HPDE6-E6E7 (cell line): Measurements from ENCODE around the gene STX1B.
A peak's percentile ranks its signal among the peaks of the same experiment; 100 is the strongest.
"Not testable (repeated sequence)": the region's sequence is repeated elsewhere in the genome, so short reads cannot be mapped to it uniquely, and the experiment has no call there.

Experiments used
- DNase-seq: peaks from one replicate; pipeline ENCODE4 v3.0.0; 2011; ENCODE audit warnings: missing footprints; ENCODE audit errors: extremely low spot score

The STX1B gene

GRCh38 chr16:31013292-31013691 is 2.9 kb upstream of the STX1B start:
- DNase-seq, result not testable (repeated sequence)

DNA sequence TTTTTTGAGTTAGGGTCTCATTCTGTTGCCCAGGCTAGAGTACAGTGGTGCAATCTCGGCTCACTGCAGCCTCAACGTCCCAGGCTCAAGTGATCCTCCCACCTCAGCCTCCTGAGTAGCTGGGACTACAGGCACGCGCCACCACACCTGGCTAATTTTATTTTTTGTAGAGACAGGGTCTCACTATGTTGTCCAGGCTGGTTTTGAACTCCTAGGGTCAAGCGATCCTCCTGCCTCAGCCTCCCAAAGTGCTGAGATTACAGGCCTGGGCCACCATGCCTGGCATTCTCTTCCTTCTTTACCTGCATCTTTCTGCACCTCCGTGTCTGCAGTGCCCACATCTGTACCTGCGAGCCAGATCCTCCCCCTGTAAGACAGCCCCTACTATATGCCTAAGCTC is 1.4 kb upstream of the STX1B start:
- DNase-seq, result not testable (repeated sequence)

DNA sequence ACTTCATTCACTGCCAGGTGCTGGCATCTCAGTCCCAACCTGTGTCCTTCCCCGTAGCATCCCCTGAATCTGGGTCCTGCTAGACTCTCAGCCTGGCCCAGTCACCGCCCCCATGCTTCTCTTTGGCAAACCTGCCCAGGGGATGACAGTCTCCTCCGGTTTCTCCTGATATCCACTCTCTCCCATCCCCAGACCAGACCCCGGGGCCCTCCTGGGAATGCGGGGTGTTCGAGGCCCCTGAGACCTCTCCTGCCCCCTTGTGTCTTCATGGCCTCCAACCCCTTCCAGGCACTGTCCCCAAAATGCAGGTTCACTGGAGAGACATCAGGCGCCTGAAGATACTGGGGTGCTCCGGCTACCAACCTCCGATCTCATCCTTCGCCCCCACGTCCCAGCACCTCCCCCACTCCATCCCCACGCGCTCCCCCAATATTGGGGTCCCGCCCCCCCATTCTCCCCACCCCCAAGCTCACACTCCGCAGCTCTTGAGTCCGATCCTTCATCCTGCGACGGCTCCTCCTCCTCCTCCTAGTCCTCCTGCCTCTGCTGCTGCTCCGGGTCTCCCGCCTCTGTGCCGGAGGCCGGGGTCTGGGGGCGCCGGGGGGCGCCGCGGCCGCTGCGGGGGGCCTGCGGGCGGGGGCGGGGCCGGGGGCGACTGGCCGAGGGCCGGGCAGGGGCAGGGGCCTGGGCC is 399 bp downstream of the STX1B start:
- DNase-seq, result no peak

DNA sequence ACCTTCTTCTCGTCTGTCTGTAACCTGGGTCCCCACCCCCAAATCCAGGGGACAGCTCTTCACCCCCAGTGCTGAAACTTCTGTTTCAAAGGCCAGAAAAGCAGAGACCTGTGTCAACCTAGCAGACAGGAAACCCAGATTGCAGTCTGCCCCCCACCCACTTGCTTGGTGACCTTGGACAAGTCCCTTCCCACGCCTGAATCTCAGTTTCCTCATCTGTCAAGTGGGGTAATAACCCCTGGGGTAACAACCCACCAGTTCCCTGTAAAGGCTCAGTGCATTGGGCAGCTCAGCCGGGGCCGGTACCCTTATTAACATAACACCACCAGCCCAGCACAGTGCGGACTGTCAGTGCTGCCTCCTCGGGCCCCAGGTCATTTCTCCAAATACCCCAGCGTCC is 1.3 kb downstream of the STX1B start:
- DNase-seq, result no peak

- DNase-seq, result no peak
These were observed 1.9 kb downstream of the STX1B start for GRCh38 chr16:31008551-31008950.

DNA sequence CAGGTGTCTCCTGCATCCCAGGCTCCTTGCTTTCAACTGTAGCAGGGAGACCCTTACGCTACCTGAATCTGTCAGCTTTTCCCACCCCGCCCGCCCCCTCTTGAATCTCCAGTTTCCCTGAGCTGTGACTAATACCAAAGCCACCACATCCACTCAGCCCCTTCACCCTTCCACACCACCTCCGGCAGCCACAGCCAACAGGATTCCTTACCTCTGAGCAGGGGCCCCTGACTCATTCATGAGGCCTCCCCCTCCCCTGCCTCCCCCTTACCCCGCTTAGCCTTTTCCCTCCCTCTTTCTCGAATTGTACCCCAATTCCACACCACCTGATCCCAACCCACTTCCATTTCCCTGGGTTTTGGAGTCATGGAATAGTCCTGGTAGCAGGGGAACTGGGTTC is 2.3 kb downstream of the STX1B start:
- DNase-seq, result peak; percentile 49

DNA sequence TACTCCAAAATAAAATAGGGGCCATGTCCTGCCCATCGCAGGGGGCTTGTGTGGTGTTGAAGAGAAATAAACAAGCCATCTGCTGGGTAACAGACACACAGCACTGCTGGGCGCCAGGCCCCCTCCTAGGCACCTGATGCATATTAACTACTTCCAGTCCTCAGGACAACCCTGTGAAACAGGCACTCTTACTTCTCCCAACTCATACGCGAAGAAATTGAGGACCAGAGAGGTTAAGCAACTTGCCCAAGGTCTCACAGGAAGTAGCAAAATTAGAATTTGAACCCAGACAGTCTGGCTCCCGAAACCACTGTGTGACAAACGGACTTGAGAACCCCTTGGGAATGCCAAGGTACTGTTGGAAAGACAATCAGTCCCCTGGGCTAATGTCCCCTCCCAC is 2.8 kb downstream of the STX1B start:
- DNase-seq, result no peak

DNA sequence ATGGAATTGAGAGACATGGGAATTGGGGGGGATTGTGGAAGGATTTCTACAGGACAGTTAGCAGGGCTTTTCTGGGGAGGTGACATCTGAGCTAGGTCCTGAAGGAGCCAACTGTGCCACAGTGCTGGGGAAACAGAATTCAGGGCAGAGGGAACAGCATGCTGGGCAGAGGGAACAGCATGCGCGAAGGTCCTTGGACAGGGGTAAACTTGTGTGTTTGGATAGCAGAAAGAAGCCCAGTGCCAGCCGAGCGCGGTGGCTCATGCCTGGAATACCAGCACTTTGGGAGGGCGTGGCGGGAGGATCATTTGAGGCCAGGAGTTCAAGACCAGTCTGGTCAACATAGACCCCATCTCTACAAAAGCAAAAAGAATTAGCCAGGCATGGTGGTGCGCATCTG is 3.8 kb downstream of the STX1B start:
- no peak for DNase-seq

GRCh38 chr16:31006086-31006385 is 4.4 kb downstream of the STX1B start:
- no peak for DNase-seq

GRCh38 chr16:31005350-31006085 is 4.9 kb downstream of the STX1B start:
- no peak for DNase-seq

- DNase-seq, result no peak
These were observed 5.8 kb downstream of the STX1B start for GRCh38 chr16:31004658-31005057.

DNA sequence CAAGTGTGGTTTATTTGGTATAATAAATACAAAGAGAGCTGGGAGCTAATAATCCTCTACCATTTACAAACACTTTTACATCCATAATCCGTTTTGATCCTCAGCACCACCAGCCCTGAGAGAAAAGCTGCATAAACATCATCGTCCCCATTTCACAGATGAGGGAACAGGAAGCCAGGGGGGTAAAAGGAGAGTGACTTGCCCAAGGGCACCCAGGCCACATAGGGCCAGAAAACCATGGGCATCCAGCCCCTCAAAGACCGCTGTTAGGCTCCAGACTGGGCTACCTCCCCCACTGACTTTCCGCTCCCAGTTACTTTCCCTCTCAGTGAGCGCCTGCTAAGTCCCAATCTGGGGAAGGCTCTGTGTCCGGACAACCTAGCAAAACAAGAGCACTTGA is 6.7 kb downstream of the STX1B start:
- DNase-seq, result no peak

GRCh38 chr16:31002862-31003341 is 7.5 kb downstream of the STX1B start:
- no peak for DNase-seq

DNA sequence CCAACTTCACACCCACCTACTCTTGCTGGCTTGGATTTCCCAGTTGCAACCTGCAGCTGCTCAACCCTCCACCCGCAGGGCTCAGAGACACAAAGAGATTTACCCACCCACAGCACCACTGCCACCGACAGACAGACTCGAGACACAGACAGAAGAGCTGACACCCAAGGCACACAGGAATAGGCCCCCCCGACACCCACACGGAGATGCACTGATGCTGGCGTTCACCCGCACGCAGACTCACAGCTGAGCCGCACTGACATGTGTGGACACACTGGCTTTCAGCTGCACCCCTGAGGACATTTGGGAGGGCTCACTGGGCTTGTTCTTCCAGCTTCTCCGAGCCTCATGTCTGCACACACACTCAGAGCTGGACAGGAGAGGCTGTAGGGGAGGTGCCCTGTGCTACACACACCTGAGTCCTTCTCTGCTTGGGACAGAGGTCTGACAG is 8.2 kb downstream of the STX1B start:
- DNase-seq, result peak; percentile 31

- DNase-seq, result no peak
These were observed 8.8 kb downstream of the STX1B start for GRCh38 chr16:31001507-31002249.

DNA sequence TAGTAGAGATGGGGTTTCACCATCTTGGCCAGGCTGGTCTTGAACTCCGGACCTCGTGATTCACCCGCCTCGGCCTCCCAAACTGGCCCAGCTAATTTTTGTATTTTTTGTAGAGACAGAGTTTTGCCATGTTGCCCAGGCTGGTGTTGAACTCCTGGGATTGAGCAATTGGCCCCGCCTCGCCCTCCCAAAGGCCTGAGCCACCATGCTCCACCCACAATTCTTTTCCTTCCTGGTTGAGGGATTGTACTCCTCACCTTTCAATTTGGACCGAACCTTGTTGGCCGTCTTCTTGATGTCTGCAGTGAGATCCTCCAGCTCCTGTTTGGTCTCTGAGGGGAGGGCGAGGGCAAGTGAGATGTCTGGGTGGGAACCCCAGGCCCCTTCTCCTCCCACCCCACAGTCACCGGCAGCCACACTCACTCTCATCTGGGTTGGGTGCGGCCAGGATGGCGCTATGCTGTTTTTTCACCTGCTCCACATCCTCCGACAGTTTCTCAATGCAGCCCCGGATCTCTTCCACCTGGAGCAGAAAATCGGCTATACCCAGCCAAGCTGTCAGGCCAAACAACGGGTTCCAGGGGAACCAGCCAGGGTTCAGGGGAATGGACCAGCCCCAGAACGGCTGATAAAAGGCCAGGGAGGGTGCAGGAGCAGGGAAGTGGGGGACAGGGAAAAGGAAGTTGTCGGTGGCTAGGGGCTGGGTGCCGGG is 9.6 kb downstream of the STX1B start:
- no peak for DNase-seq

DNA sequence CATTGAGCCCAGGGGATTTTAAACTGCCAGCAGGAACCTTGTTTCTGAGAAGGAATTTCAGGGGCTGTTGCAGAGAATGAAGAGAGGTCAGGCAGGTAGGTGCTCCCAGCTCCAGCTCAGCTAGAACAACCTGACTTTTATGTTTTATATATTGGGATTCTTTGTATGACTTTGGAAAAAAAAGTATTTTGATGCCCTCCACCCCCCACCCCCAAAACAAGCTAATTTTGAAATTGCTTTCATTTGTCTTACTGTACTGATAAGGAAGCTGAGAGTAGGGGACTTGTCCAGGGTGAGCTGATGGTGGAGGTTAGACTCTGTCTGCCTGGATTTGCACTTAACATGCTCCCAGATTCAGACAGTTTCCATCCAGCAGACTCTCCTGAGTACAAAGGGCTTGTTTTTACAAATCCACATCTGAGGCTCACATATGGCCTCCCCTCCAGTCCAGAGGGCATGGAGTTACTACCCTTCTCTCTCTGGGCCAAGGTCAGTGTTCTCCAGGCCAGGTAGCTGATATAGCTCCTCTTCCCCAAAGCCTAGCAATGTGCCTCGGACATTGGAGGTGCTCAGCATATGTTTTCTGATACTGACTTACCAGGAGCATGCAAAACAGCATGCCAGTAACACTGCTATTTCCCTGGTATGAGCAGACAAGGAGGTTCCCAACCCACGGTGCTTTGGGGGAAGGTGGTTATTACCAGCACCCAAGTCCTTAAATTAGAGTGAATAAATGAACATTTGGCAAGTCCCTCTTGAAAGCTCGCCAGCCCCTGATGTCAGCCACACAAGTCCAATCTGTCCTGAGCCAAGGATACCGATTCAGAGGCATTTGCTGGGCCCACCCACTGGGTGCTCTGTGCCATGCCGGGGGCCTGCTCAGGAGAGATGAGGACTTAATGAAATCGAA is 11.3 kb downstream of the STX1B start:
- DNase-seq, result no peak

DNA sequence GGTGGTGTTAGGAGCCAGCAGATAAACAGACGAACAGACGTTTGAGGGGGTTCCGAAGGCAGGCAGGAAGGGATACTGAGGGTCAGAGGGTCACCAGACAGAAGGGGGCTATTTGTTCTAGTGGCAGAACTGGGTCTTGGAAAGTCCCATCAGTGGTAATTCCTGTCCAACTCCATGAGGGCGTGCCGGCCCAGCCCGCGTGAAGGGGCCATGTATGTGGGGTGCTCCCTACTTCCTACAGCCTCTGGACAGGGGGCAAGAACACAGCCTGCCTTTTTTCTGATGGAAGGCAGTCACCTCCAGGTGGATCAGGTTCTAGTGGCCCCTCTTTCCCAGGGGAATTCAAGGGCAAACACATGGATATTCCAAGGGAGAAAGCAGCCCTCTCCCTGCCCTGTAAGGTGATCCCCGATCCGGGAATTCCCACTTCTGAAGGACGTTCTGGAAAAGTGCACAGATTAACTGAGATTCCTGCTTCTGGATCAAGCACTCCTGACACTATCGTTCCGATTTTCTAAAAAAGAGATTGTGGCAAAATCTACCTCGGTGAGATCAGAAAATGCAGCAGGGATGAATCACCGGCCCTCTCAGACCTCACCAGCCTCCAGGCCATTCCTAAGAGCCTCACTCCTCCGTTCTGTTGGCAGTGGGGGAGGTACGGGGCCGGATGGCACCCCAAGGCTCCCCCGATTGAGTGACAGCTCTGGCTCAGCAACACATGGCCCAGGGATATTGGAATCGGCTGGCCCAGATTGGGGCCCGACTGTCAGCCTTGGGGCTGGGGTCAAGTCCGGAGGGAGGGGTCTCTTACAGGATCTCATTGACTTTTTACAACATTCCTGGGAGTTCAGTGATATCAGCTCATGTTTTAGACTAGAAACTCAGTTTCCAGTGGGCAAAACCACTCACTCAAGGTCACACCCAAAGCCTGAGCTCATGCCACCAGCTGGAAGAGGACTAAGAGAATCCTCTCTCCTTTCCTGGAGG is 12.4 kb downstream of the STX1B start:
- DNase-seq, result peak; percentile 91

DNA sequence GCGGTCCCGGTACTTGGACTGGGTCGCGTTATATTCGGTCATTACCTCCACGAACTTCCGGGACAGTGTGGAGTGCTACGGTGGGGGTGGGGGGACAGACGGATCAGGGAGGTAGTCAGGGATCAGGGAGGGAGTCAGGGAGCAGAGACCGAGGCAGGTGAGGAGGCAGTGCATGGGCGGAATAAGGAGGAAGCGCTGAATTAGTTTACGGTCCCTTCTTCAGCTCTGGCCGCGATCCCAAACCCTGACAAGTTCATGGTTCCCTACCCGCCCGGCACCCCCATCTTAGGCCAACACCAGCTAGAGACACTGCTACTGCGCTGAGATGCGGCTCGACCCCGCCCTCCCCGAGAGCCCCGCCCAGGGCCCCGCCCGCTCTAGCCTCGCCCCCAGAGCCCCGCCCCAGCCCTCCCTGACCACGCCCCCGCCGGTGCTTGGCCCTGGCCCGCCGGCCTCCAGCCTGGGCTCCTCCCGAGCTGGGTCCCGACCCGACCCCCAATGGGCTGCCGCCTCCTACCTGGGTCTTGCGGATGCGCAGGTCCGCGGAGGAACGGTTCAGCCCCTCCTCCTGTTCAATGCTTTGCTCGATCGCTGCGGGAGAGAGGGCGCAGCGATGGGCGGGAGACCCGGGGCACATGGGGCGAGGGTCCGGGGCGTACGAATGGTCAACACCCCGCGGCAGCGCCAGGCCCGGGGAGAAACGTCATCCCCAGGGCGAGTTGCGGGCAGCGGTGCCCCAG is 13.3 kb downstream of the STX1B start:
- peak; percentile 85 for DNase-seq
